Heart right ventricle (tissue), 16 donors: ENCODE results near the gene CDKL1. TPM values are rescaled to one million over a fixed set of nuclear protein-coding genes. Genes with fewer than 3 reads are reported as not detected.

ENCODE experiments used
- ATAC-seq, 8 donors: fragments of 200-7000 bp; cut with Tn5 transposase; one replicate each; pipeline ENCODE4 v1.9.1; 2020; ENCODE audit warnings: mild to moderate bottlenecking in 8 of 8, moderate library complexity in 8 of 8, moderate number of reproducible peaks in 1 of 8
- DNase-seq, 2 donors: peaks; one replicate each; pipeline ENCODE4 v3.0.0-alpha.2; 2020
- H3K27ac ChIP-seq, 10 donors: fragments of 200-600 bp; sonication (generic) in 2 of 10; one replicate each; pipeline versions ENCODE4 v1.5.0 to v1.8.0; 2020 to 2022; ENCODE audit warnings: mild to moderate bottlenecking in 3 of 10
- H3K27me3 ChIP-seq, 7 donors: fragments of 200-600 bp; one replicate each; pipeline ENCODE4 v1.8.0; 2021 to 2022; ENCODE audit warnings: mild to moderate bottlenecking in 2 of 7
- H3K36me3 ChIP-seq, 9 donors: fragments of 200-600 bp; sonication (generic) in 1 of 9; one replicate each; pipeline versions ENCODE4 v1.5.0 to v1.8.0; 2020 to 2022; ENCODE audit warnings: mild to moderate bottlenecking in 2 of 9
- H3K4me1 ChIP-seq, 9 donors: fragments of 200-600 bp; sonication (generic) in 1 of 9; one replicate each; pipeline versions ENCODE4 v1.5.0 to v1.8.0; 2020 to 2022; ENCODE audit warnings: mild to moderate bottlenecking in 4 of 9
- H3K4me3 ChIP-seq, 10 donors: fragments of 200-600 bp; sonication (generic) in 2 of 10; one replicate each; pipeline versions ENCODE4 v1.5.0 to v1.8.0; 2020 to 2022; ENCODE audit warnings: mild to moderate bottlenecking in 7 of 10, moderate library complexity in 2 of 10
- H3K9me3 ChIP-seq, 11 donors: fragments of 200-600 bp in 10 of 11; sonication (generic) in 2 of 11; one replicate each; pipeline versions ENCODE4 v1.5.0 to v1.8.0; 2013 to 2022; ENCODE audit warnings: mild to moderate bottlenecking in 2 of 11, control low read depth in 1 of 11, moderate library complexity in 1 of 11
- WGBS, 2 donors: extraction: QIAGEN DNeasy Blood & Tissue Kit; methylation state at CpG; one replicate each; pipeline ENCODE4 v1.1.7; 2013; ENCODE audit warnings: inconsistent platforms in 1 of 2; 5-methylcytosine and 5-hydroxymethylcytosine counted together
- intact Hi-C, 10 donors: fragments of 100-400 bp; cut with DNase I; formaldehyde crosslinking; loops; one replicate each; pipeline versions ENCODE4 v1.11.1 to v1.14.2; 2022
- polyA plus RNA-seq, 2 donors: library from polyadenylated mRNA; stranded (reverse); fragments of 200-250 nt; gene quantifications; one replicate each; pipeline ENCODE4 v1.2.3, GENCODE V29; 2013
- total RNA-seq, 10 donors: library from RNA; stranded (reverse); fragmentation: NEBNext Ultra II Directional in 3 of 10; extraction: Animal tissue kit (Norgen Biotek cat#: 25700) in 3 of 10; gene quantifications; one replicate each; pipeline versions ENCODE4 v1.2.1 to v1.2.4, GENCODE V29; 2021 to 2023
- TF ChIP-seq, protein P1 (sequence below), 9 donors: fragments of 200-600 bp; sonication (generic) in 2 of 9; IDR thresholded peaks; one replicate each; pipeline versions ENCODE4 v1.5.0 to v1.8.0; 2021 to 2022; ENCODE audit warnings: antibody characterized with exemption in 9 of 9, mild to moderate bottlenecking in 5 of 9, moderate library complexity in 1 of 9
- donor health status: Arrhythmogenic right ventricular cardiomyopathy.
- donor health status: ischemic (EF 13 %, LVEDD 7.1; RV severe dilation, severe dysfunction).
- donor health status: healthy with polysubstance abuse.
- donor health status: DM: no; HTN: yes; CAD: no.
- donor health status: DM: no; HTN: no; CAD: no.
- donor health status: ischemic (EF 25% LVEDD 6.9; RV normal size, moderate dysfunction).
- donor health status: ischemic (EF 25% LVEDD 5.7; RV mildly dilated, moderate dysfunction).
- donor health status: healthy.
- donor health status: DM: yes; HTN: yes; CAD: no.
- donor health status: Ischemic cardiomyopathy.
- donor health status: ischemic (EF 35%, LVEDD 5.7; RV mildly dilated, moderate dysfunction).
- donor health status: nonischemic (EF 11% LVEDD 7.7; RV severe dilation, severe dysfunction).
- donor health status: DM: yes; HTN: yes; CAD: no.
- donor health status: PGD.
- donor health status: ischemic (EF 29% LVEDD 5.4; RV normal size, mild dysfunction).
- donor health status: nonischemic (EF 23%, LVEDD 6.1; RV moderate dilation, normal function).

CDKL1 gene
- total and polyA plus RNA-seq, 12 donors = 0.71 to 6.0 (median 2.1) TPM

DNA sequence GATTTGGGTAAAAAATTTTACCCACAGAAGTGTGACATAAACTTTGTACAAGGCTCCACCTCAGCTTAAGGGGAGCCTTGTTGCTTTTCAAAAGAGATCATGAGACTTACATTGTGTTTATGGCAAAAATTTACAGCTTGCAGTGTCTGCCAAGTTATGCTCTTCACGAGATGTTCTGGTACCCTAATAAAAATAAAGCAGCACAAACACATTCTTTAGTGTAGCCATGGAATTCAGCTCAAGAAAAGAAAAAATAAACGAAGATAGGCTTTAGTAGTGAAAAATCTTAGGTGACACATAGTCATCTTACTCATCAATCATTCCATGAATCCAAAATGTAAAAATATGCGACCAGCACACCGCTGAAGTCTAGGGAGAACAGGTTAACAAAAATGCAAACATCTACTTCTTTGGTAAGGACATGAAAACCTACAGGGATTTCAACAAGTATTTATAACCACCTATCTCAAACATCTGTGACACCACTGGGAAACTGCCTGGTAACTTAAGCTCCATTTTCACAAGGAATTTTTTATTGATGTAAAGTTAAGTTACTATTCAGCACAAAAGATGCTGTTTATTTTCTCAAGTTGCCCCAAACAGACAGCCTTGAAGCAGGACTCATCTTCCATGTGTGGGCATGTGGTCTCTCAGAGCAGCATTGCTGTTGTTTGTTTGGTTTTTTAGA is 51.7 kb downstream of the CDKL1 start:
- Histone ChIP-seq H3K36me3 (peaks cover 0 to 10% (median 0%) of the 10 kb centered on the region in 9 donors), H3K9me3 (no peaks in the 10 kb centered on the region), H3K4me3 (no peak overlapping the region), H3K27me3 (no peaks in the 10 kb centered on the region), H3K27ac (peak overlapping the region in 2 of 10 donors; percentile 30 to 36), H3K4me1 (peaks cover 4 to 56% (median 39%) of the 10 kb centered on the region in 9 donors)
- intact Hi-C loops = loop anchor here in 2 of 10 donors (5.0 kb wide), 2 partner anchors 52 to 187 kb away; partner anchors contain the start of genes CDKL1 (in 1 of the 2) and MAP4K5 (in 1 of the 2)
- no peak for DNase-seq
- WGBS, 2 donors = 75 to 83% methylated on average over 4 of the region's 4 CpGs
- no peak for ATAC-seq
- TF ChIP-seq, protein P1, sequence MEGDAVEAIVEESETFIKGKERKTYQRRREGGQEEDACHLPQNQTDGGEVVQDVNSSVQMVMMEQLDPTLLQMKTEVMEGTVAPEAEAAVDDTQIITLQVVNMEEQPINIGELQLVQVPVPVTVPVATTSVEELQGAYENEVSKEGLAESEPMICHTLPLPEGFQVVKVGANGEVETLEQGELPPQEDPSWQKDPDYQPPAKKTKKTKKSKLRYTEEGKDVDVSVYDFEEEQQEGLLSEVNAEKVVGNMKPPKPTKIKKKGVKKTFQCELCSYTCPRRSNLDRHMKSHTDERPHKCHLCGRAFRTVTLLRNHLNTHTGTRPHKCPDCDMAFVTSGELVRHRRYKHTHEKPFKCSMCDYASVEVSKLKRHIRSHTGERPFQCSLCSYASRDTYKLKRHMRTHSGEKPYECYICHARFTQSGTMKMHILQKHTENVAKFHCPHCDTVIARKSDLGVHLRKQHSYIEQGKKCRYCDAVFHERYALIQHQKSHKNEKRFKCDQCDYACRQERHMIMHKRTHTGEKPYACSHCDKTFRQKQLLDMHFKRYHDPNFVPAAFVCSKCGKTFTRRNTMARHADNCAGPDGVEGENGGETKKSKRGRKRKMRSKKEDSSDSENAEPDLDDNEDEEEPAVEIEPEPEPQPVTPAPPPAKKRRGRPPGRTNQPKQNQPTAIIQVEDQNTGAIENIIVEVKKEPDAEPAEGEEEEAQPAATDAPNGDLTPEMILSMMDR (IDR thresholded peaks at IDR 0.05) = no peak

DNA sequence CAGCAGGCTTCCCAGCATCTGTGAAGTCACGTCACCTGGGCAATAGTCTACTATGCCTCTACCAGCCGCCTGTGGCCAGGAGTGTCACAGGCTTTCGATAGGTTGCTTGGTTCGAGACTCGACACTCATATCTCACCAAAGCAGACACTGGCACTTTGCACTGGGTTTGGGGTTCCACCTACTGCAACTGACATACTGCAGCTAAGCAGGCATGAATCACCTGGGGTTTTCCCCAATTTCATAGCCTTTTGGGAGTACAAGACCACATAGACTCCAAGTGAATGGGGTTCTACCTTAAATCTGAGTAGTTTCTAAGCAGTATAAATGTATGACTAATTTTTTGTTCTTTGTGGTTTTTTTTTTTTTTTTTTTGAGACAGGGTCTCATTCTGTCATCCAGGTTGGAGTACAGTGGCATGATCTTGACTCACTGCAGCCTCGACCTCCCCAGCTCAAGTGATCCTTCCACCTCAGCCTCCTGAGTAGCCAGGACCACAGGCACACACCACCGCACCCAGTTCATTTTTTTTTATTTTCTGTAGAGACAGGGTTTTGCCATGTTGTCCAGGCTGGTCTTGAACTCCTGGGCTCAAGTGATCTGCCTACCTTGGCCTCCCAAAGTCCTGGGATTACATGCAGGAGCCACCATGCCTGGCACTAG is 52.4 kb downstream of the CDKL1 start:
- ATAC-seq (no peak), DNase-seq (no peak)
- Histone ChIP-seq H3K27ac (peak overlapping the region in 2 of 10 donors; percentile 7 to 66), H3K36me3 (peaks cover 0 to 13% (median 0%) of the 10 kb centered on the region in 9 donors), H3K4me1 (peaks cover 4 to 56% (median 39%) of the 10 kb centered on the region in 9 donors), H3K27me3 (no peaks in the 10 kb centered on the region), H3K9me3 (no peaks in the 10 kb centered on the region), H3K4me3 (no peak overlapping the region)
- 91 to 93% methylated on average over 7 of the region's 7 CpGs for WGBS, 2 donors
- intact Hi-C loops = loop anchor here in 1 of 10 donors (5.0 kb wide), 1 partner anchor 188 kb away; the partner anchor contains the start of gene MAP4K5
- TF ChIP-seq, protein P1 (IDR thresholded peaks at IDR 0.05) = no peak

DNA sequence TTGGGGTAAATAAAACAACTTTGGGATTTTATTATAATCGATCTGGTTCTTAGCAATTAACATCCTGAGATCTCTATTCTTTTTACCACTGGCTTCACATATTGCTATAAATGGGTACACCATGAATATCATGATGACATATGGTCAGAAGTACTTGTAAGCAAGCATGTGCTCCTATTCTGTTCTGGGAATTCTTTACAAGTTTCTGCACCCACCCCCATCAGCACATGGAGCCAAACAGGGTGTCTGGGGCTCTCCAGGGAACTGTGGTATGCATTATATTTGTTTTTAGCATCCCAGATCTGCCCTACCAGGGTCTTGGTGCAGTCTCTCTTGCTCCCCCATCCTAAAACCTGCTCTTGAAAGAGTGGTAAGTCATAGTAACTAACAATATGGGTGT is 53.2 kb downstream of the CDKL1 start:
- no peak for DNase-seq
- H3K27me3 ChIP-seq = no peaks in the 10 kb centered on the region
- H3K27ac ChIP-seq = peak overlapping the region in 7 of 10 donors; percentile 25 to 66 (median 47)
- no peak overlapping the region for H3K4me3 ChIP-seq
- peaks cover 0 to 20% (median 0%) of the 10 kb centered on the region in 9 donors for H3K36me3 ChIP-seq
- TF ChIP-seq, protein P1 (IDR thresholded peaks at IDR 0.05) = no peak
- peaks cover 4 to 53% (median 39%) of the 10 kb centered on the region in 9 donors for H3K4me1 ChIP-seq
- WGBS, 2 donors = 55 to 64% methylated on average over 1 of the region's 1 CpG
- no peaks in the 10 kb centered on the region for H3K9me3 ChIP-seq
- peak in 2 of 8 donors; percentile 4 to 18 for ATAC-seq
- intact Hi-C loops = loop anchor here in 1 of 10 donors (5.0 kb wide), 1 partner anchor 189 kb away; the partner anchor contains the start of gene MAP4K5
